ES-I3 (cell line): ENCODE measurements around the gene KRIT1.
A peak's percentile ranks its signal among the peaks of the same experiment; 100 is the strongest.
"Not testable (repeated sequence)": the region's sequence is repeated elsewhere in the genome, so short reads cannot be mapped to it uniquely, and the experiment has no call there.

Experiments
- H3K36me3 ChIP-seq: 2 replicates; pipeline ENCODE4 v1.6.1; 2013; ENCODE audit warnings: mild to moderate bottlenecking, low read length, control low read depth, moderate library complexity; ENCODE audit not compliant: insufficient read depth
- H3K4me1 ChIP-seq: 2 replicates; pipeline ENCODE4 v1.6.1; 2013; ENCODE audit warnings: mild to moderate bottlenecking, control low read depth, low read length; ENCODE audit not compliant: insufficient read depth
- H3K9ac ChIP-seq: 2 replicates; pipeline ENCODE4 v1.6.1; 2013; ENCODE audit warnings: low read depth, mild to moderate bottlenecking, low read length, moderate library complexity
- H3K9me3 ChIP-seq: 2 replicates; pipeline ENCODE4 v1.6.1; 2013; ENCODE audit warnings: mild to moderate bottlenecking, low read length, moderate library complexity; ENCODE audit not compliant: control insufficient read depth, insufficient read depth

Gene KRIT1

GRCh38 chr7:92260248-92260781 lies 14.6 kb upstream of the KRIT1 start:
- Histone ChIP-seq H3K9ac (no peak overlapping the region), H3K4me1 (peaks cover 8% of the 10 kb centered on the region; the same call in 1 of the 2 replicates), H3K36me3 (no peaks in the 10 kb centered on the region), H3K9me3 (no peaks in the 10 kb centered on the region)

DNA sequence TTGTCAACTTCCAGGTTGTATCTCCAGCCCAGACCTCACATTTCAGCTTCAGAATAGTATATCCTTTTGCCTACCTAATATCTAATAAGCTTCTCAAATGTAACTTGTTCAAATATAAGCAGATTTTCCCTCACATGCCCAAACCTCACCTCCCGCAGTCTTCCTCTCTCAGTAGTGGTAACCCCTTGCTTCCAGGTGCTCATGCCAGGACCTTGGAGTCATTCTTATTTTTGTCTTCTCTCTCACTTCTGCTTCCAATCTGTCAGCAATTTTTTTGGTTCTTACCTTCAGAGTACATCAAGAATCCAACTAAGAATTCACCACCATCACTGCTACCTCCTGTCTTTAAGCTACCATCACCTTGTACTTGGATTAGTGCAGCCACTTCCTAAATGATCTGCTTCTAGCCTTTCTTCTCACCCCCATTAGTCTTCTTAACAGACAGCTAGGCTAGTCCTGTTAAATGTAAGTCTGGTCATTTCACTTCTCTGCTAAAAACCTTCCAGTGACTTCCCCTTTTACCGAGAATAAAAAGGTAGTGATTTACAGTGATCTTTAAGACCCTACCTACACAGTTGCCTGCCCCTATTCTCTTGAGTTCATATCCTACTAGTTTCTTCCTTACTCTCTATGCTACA lies 14.0 kb upstream of the KRIT1 start:
- H3K9ac ChIP-seq, result no peak overlapping the region
- H3K4me1 ChIP-seq, result peaks cover 8% of the 10 kb centered on the region; the same call in 1 of the 2 replicates
- no peaks in the 10 kb centered on the region for H3K36me3 ChIP-seq
- no peaks in the 10 kb centered on the region; the same call in 1 of the 2 replicates for H3K9me3 ChIP-seq

- H3K36me3 ChIP-seq, result no peaks in the 10 kb centered on the region
- H3K4me1 ChIP-seq, result peaks cover 8% of the 10 kb centered on the region; the same call in 1 of the 2 replicates
- no peak overlapping the region for H3K9ac ChIP-seq
- H3K9me3 ChIP-seq, result no peaks in the 10 kb centered on the region; the same call in 1 of the 2 replicates
Measured at GRCh38 chr7:92259062-92259461, 13.3 kb upstream of the KRIT1 start.

DNA sequence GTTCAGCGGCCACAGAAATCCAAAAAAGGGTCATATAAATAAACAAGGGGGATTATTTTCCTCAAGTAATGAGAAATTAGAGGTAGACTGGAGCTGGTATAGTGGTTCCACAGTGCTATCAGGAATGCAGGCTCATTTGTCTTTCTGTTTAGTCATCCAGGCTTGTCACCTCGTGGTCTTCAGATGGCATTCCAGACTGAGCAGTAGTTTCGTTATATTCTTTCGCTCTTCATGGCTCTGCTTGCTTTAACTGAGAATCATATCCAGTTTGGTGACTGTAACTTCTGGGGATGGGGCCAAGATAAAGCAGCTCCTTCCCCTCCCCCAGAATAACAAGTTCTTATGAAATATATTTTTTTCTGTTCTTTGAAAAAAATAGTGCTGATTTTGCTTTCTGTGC lies 9.6 kb upstream of the KRIT1 start:
- Histone ChIP-seq H3K36me3 (no peaks in the 10 kb centered on the region; the same call in 1 of the 2 replicates), H3K9ac (no peak overlapping the region), H3K9me3 (no peaks in the 10 kb centered on the region; the same call in 1 of the 2 replicates), H3K4me1 (peaks cover 6% of the 10 kb centered on the region; the same call in 1 of the 2 replicates)

DNA sequence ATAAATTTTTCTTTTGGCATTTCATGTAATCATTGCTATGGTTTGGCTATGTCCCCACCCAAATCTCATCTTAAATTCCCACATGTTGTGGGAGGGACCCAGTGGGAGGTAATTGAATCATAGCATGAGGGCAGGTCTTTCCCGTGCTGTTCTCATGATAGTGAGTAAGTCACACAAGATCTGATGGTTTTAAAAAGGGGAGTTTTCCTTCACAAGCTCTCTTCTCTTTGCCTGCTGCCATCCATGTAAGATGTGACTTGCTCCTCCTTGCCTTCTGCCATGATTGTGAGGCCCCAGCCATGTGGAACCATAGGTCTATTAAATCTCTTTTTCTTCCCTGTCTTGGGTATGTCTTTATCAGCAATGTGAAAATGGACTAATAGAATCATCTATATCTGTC lies 9.1 kb upstream of the KRIT1 start:
- not testable (repeated sequence) for H3K9me3 ChIP-seq, H3K9ac ChIP-seq, H3K4me1 ChIP-seq, H3K36me3 ChIP-seq

DNA sequence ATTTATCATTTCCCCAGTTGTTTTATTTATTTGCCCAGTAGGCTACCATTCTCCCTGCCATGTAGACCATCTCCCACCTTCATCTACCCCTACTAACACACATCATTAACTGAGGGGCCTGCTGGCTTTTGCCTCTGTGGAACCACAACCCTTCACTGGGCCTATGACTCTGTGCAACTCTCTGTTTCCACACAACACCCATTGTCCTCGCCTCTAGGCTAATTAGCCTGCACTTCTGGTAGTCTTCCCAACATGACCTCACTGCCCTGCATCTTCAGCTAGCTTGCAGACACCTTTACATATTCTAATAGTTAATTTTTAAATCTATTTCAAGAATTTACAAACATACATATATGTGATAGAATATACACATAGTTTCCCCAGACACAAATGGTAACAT lies 7.5 kb upstream of the KRIT1 start:
- no peak overlapping the region for H3K9ac ChIP-seq
- no peaks in the 10 kb centered on the region for H3K4me1 ChIP-seq
- H3K9me3 ChIP-seq, result no peaks in the 10 kb centered on the region; the same call in 1 of the 2 replicates
- no peaks in the 10 kb centered on the region; the same call in 1 of the 2 replicates for H3K36me3 ChIP-seq

GRCh38 chr7:92251181-92251580 lies 5.5 kb upstream of the KRIT1 start:
- Histone ChIP-seq H3K4me1 (peaks cover 11% of the 10 kb centered on the region; the same call in 1 of the 2 replicates), H3K9me3 (no peaks in the 10 kb centered on the region; the same call in 1 of the 2 replicates), H3K36me3 (no peaks in the 10 kb centered on the region; the same call in 1 of the 2 replicates), H3K9ac (no peak overlapping the region)

DNA sequence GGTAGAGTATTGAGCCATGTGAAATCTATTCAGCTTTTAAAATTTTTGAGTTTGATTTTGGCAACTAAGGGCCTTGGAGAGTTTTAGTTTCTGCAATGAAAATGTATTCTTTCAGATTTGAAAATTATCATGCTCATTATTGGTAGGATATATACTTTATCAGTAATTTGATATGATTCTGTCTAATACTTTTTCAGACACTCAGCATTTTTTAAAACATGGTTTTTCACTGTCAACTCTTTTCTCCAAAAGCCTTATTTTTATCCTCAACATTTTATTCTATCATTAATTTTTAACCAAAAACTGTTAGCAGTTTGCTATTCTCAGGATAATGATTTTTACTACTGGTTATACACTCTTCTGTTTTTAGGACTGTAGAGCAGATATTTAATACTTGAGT lies 4.9 kb upstream of the KRIT1 start:
- no peak overlapping the region for H3K9ac ChIP-seq
- H3K4me1 ChIP-seq, result peaks cover 11% of the 10 kb centered on the region; the same call in 1 of the 2 replicates
- H3K36me3 ChIP-seq, result no peaks in the 10 kb centered on the region; the same call in 1 of the 2 replicates
- no peaks in the 10 kb centered on the region; the same call in 1 of the 2 replicates for H3K9me3 ChIP-seq

DNA sequence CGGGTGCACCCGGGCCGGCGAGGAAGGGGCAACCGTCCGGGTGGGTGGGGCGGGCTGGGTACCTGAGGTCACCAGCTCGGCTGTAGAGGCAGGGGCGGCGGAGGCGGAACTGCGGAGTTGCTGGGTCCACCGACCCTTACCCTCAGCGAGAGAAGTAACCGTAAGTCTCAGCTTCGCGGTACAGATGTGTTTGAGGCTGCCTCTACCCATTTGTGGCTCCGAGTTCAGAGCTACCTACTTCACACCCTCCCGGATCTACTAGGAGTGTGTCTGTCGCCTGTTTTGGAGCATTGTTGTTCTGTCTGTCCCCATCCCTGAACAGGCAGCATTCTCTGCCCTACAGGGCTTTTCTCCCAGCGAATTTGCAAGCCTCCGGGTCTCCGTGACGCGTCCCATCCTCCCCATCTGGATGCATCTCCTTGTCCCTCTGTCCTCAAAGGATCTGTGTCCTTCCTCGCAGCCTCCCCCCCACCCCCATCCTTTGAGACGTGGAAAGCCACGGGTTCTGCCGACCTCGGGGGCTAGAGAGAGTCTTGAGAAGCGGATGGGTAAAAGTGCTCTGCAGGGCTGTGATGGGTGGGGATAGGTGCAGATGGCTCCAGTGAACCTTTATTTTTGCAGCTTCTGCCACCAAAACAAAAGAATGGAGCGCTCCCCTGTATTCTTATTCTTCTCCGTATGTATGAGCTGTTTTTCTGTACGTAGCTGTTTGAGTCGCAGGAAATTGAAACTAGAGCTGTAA lies 817 bp upstream of the KRIT1 start:
- H3K9me3 ChIP-seq, result no peaks in the 10 kb centered on the region
- peak overlapping the region; percentile 99 for H3K9ac ChIP-seq
- H3K36me3 ChIP-seq, result no peaks in the 10 kb centered on the region
- peaks cover 11% of the 10 kb centered on the region; the same call in 1 of the 2 replicates for H3K4me1 ChIP-seq

DNA sequence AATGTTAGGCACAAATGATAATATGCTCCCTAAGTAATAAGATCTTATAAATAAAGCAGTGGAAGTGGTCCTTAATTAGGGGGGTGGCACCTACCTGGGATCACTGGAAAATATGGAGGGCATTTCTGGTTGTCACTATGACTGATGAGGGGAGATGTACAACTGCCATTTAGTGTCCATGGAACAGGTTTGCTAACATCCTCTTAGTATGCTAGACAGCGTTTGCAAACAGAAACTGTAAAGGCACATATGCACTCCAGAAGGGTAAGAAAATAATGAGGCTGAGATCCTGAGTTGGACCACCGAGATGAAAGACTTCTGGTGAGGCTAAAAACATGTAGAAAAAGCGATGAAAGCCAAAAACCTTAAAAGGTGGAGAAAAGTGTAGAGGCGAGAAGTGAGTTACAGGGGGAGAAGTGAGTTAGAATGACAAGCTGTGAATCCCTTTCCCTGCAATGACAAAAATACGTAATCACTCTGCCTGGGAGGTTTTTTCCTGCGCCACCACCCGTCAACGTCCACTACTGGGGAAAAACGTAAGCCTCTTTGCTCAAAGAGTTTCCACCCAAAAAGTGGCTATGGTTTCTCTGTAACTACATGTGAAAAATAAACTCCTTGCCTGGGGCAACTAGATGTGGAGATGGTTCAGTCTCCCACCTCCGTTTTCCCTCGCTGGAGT lies 767 bp downstream of the KRIT1 start:
- peak overlapping the region; percentile 99 for H3K9ac ChIP-seq
- peaks cover 11% of the 10 kb centered on the region; the same call in 1 of the 2 replicates for H3K4me1 ChIP-seq
- H3K36me3 ChIP-seq, result peaks cover 2% of the 10 kb centered on the region; the same call in 1 of the 2 replicates
- no peaks in the 10 kb centered on the region for H3K9me3 ChIP-seq

DNA sequence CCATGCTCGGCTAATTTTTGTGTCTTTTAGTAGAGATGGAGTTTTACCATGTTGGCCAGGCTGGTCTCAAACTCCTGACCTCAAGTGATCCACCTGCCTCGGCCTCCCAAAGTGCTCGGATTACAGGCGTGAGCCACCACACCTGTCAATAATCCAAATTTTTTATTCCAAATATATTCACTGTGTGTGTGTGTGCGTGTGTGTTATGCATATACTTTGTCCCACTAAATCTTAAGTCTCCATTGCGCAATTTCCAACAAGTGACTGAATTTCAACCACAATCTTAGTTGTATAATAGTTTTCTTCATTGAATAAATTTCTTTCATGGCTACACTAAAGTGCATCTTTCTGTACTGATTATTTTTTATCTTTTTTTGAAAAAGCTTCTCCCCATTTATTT lies 2.7 kb downstream of the KRIT1 start:
- peaks cover 9% of the 10 kb centered on the region; the same call in 1 of the 2 replicates for H3K4me1 ChIP-seq
- no peak overlapping the region for H3K9ac ChIP-seq
- no peaks in the 10 kb centered on the region for H3K9me3 ChIP-seq
- H3K36me3 ChIP-seq, result peaks cover 2% of the 10 kb centered on the region; the same call in 1 of the 2 replicates

- Histone ChIP-seq H3K36me3 (no peaks in the 10 kb centered on the region; the same call in 1 of the 2 replicates), H3K4me1 (no peaks in the 10 kb centered on the region), H3K9ac (no peak overlapping the region)
Measured at GRCh38 chr7:92230547-92230946, 15.2 kb downstream of the KRIT1 start.

GRCh38 chr7:92228742-92229141 lies 17.0 kb downstream of the KRIT1 start:
- Histone ChIP-seq H3K9ac (no peak overlapping the region), H3K4me1 (no peaks in the 10 kb centered on the region), H3K9me3 (no peaks in the 10 kb centered on the region), H3K36me3 (no peaks in the 10 kb centered on the region; the same call in 1 of the 2 replicates)

More at GRCh38 chr7:92230547-92230946, 15.2 kb downstream of the KRIT1 start:
- H3K9me3 ChIP-seq, result no peaks in the 10 kb centered on the region

- no peaks in the 10 kb centered on the region; the same call in none of the 2 replicates for H3K36me3 ChIP-seq
- no peaks in the 10 kb centered on the region for H3K4me1 ChIP-seq
- H3K9me3 ChIP-seq, result no peaks in the 10 kb centered on the region
- no peak overlapping the region for H3K9ac ChIP-seq
Measured at GRCh38 chr7:92228100-92228499, 17.6 kb downstream of the KRIT1 start.
